HL-60 (cell line): ENCODE data around the gene MAP7D2.

ENCODE experiments used
- POLR2AphosphoS5 ChIP-seq: IDR thresholded peaks from 2 replicates; pipeline ENCODE4 v1.6.1; 2012; ENCODE audit warnings: low read depth
- TF ChIP-seq, protein P1 (sequence below): IDR thresholded peaks from one replicate; pipeline ENCODE4 v1.5.1; 2011; ENCODE audit warnings: low read length, control low read depth, inconsistent platforms; ENCODE audit not compliant: insufficient read depth

DNA sequence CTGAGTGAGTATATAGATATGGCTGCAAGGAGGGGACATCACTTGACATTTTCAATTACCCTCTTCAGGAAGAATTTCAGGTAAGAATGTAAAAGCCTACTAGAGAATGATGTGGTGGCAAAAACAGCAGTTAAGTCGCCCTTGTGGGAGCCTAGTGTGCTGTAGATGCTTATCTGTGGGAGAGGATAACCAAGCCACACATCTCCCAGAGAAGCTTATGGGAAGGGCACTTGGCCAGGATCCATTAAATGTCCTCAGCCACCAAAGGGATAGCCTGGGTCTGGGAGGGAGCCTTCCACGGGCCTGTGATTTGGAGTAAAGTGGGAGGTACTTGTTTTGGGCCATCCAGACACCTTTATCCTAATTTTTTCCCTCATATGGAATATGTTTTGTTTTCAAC, 84.5 kb downstream of the MAP7D2 start:
- TF ChIP-seq, protein P1, sequence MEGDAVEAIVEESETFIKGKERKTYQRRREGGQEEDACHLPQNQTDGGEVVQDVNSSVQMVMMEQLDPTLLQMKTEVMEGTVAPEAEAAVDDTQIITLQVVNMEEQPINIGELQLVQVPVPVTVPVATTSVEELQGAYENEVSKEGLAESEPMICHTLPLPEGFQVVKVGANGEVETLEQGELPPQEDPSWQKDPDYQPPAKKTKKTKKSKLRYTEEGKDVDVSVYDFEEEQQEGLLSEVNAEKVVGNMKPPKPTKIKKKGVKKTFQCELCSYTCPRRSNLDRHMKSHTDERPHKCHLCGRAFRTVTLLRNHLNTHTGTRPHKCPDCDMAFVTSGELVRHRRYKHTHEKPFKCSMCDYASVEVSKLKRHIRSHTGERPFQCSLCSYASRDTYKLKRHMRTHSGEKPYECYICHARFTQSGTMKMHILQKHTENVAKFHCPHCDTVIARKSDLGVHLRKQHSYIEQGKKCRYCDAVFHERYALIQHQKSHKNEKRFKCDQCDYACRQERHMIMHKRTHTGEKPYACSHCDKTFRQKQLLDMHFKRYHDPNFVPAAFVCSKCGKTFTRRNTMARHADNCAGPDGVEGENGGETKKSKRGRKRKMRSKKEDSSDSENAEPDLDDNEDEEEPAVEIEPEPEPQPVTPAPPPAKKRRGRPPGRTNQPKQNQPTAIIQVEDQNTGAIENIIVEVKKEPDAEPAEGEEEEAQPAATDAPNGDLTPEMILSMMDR = no peak
- TF ChIP-seq POLR2AphosphoS5 = no peak
